Liver (tissue), 9 donors: ENCODE measurements around the gene ADGRB2. TPM values are rescaled to one million over a fixed set of nuclear protein-coding genes. Genes with fewer than 3 reads are reported as not detected.

Experiments
- DNase-seq: peaks from one replicate; pipeline ENCODE4 v3.0.0-alpha.2; 2017; ENCODE audit warnings: low spot score
- H3K27ac ChIP-seq, 2 donors: one replicate each; pipeline ENCODE4 v1.7.0; 2013; ENCODE audit warnings: inconsistent platforms in 2 of 2, low read length in 2 of 2, control low read depth in 1 of 2, low read depth in 1 of 2, mild to moderate bottlenecking in 1 of 2
- H3K27me3 ChIP-seq, 4 donors: one replicate each; pipeline versions ENCODE4 v1.6.1 to v1.7.0; 2013; ENCODE audit warnings: low read length in 3 of 4, inconsistent platforms in 1 of 4, mild to moderate bottlenecking in 1 of 4, moderate library complexity in 1 of 4; ENCODE audit not compliant: control insufficient read depth in 4 of 4, insufficient read depth in 4 of 4
- H3K36me3 ChIP-seq, 4 donors: one replicate each; pipeline versions ENCODE4 v1.6.1 to v1.7.0; 2013; ENCODE audit warnings: low read length in 3 of 4, mild to moderate bottlenecking in 3 of 4, low read depth in 1 of 4, moderate library complexity in 1 of 4; ENCODE audit not compliant: control insufficient read depth in 4 of 4, insufficient read depth in 3 of 4
- H3K4me1 ChIP-seq, 4 donors: one replicate each; pipeline versions ENCODE4 v1.6.1 to v1.7.0; 2013; ENCODE audit warnings: low read length in 3 of 4, mild to moderate bottlenecking in 3 of 4, moderate library complexity in 1 of 4; ENCODE audit not compliant: control insufficient read depth in 4 of 4, insufficient read depth in 4 of 4
- H3K4me3 ChIP-seq, 3 donors: one replicate each; pipeline versions ENCODE4 v1.6.1 to v1.7.0; 2013; ENCODE audit warnings: low read length in 3 of 3, control low read depth in 1 of 3, low read depth in 1 of 3, mild to moderate bottlenecking in 1 of 3
- H3K9ac ChIP-seq, 2 donors: one replicate each; pipeline ENCODE4 v1.7.0; 2013; ENCODE audit warnings: low read length in 2 of 2, mild to moderate bottlenecking in 2 of 2, moderate library complexity in 2 of 2, control low read depth in 1 of 2, low read depth in 1 of 2
- H3K9me3 ChIP-seq, 4 donors: one replicate each; pipeline versions ENCODE4 v1.6.1 to v1.7.0; 2013; ENCODE audit warnings: low read length in 3 of 4; ENCODE audit not compliant: control insufficient read depth in 4 of 4
- CTCF ChIP-seq: fragments of 150-350 bp; IDR thresholded peaks from 2 replicates; pipeline ENCODE4 v1.5.1; 2017; ENCODE audit warnings: improper control_type of control experiment, low read depth, low read length; ENCODE audit not compliant: missing input control
- EGR1 ChIP-seq, 2 donors: IDR thresholded peaks; 2 replicates each; pipeline ENCODE4 v1.6.1; 2016 to 2018; ENCODE audit warnings: antibody characterized with exemption in 2 of 2, low read depth in 2 of 2
- FOXA1 ChIP-seq: IDR thresholded peaks from 2 replicates; pipeline ENCODE4 v1.6.1; 2016; ENCODE audit warnings: antibody characterized with exemption
- FOXA2 ChIP-seq: IDR thresholded peaks from 2 replicates; pipeline ENCODE4 v1.6.1; 2016; ENCODE audit warnings: antibody characterized with exemption
- GABPA ChIP-seq, 2 donors: IDR thresholded peaks in 1 of 2; conservative IDR thresholded peaks in 1 of 2; 2 replicates each; pipeline ENCODE4 v1.6.1; 2016; ENCODE audit warnings: antibody characterized with exemption in 2 of 2, mild to moderate bottlenecking in 1 of 2, moderate library complexity in 1 of 2
- HNF4A ChIP-seq, 2 donors: conservative IDR thresholded peaks; 2 replicates each; pipeline ENCODE4 v1.6.1; 2016; ENCODE audit warnings: antibody characterized with exemption in 2 of 2, mild to moderate bottlenecking in 2 of 2
- HNF4G ChIP-seq: IDR thresholded peaks from 2 replicates; pipeline ENCODE4 v1.6.1; 2016; ENCODE audit warnings: antibody characterized with exemption
- JUND ChIP-seq, 2 donors: IDR thresholded peaks; 2 replicates each; pipeline ENCODE4 v1.6.1; 2016; ENCODE audit warnings: antibody characterized with exemption in 2 of 2
- RAD21 ChIP-seq, 2 donors: IDR thresholded peaks; 2 replicates each; pipeline ENCODE4 v1.6.1; 2016; ENCODE audit warnings: antibody characterized with exemption in 2 of 2, mild to moderate bottlenecking in 2 of 2
- REST ChIP-seq: IDR thresholded peaks from 2 replicates; pipeline ENCODE4 v1.6.1; 2016; ENCODE audit warnings: antibody characterized with exemption, mild to moderate bottlenecking
- RXRA ChIP-seq, 2 donors: IDR thresholded peaks; 2 replicates each; pipeline ENCODE4 v1.6.1; 2017 to 2018; ENCODE audit warnings: antibody characterized with exemption in 2 of 2, mild to moderate bottlenecking in 1 of 2
- SP1 ChIP-seq: IDR thresholded peaks from 2 replicates; pipeline ENCODE4 v1.6.1; 2018; ENCODE audit warnings: antibody characterized with exemption, mild to moderate bottlenecking
- TAF1 ChIP-seq: conservative IDR thresholded peaks from 2 replicates; pipeline ENCODE4 v1.6.1; 2016; ENCODE audit warnings: antibody characterized with exemption, mild to moderate bottlenecking
- YY1 ChIP-seq: IDR thresholded peaks from 2 replicates; pipeline ENCODE4 v1.6.1; 2016; ENCODE audit warnings: antibody characterized with exemption, mild to moderate bottlenecking
- ZBTB33 ChIP-seq: IDR thresholded peaks from 2 replicates; pipeline ENCODE4 v1.6.1; 2016; ENCODE audit warnings: antibody characterized with exemption
- WGBS: extraction: QIAGEN DNeasy Blood & Tissue Kit; methylation state at CpG from one replicate; pipeline ENCODE4 v1.1.7; 2013; 5-methylcytosine and 5-hydroxymethylcytosine counted together
- polyA plus RNA-seq, 2 donors: library from polyadenylated mRNA; stranded (reverse) in 1 of 2; unstranded in 1 of 2; fragments of 200-250 nt in 1 of 2; fragments of >200 nt in 1 of 2; fragmentation: Nextera tagmentation in 1 of 2; extraction: Ambion mirVana in 1 of 2; gene quantifications; one replicate each; pipeline versions ENCODE4 v1.2.1 to v1.2.3, GENCODE V29; 2013 to 2015
- total RNA-seq, 2 donors: library from RNA; depleted of rRNA; stranded (reverse); fragments of >200 nt; gene quantifications; one replicate each; pipeline ENCODE4 v1.2.3, GENCODE V29; 2014
- donor health status: healthy.
- donor health status: healthy.
- donor health status: healthy.
- donor health status: healthy.
- donor health status: healthy.

The ADGRB2 gene
- total and polyA plus RNA-seq, 4 donors = under 0.01 to 0.05 (median 0.05) TPM; not detected in 1

- Histone ChIP-seq H3K4me1 (peaks cover 0 to 11% (median 7%) of the 10 kb centered on the region in 4 donors), H3K4me3 (no peak overlapping the region), H3K9me3 (peaks cover 0 to 3% (median 0%) of the 10 kb centered on the region in 4 donors), H3K27ac (no peak overlapping the region), H3K27me3 (peaks cover 0 to 14% (median 5%) of the 10 kb centered on the region in 4 donors), H3K9ac (no peak overlapping the region), H3K36me3 (no peaks in the 10 kb centered on the region)
- 84% methylated on average over 5 of the region's 5 CpGs for WGBS
- DNase-seq = no peak
- TF ChIP-seq EGR1 (IDR thresholded peaks at IDR 0.05; ENCODE audit: low read depth in 2 of 2) (no peak), HNF4G (no peak), REST (no peak), FOXA2 (no peak), YY1 (no peak), SP1 (no peak), ZBTB33 (no peak), HNF4A (conservative IDR thresholded peaks at IDR 0.05) (no peak), RXRA (IDR thresholded peaks at IDR 0.05) (no peak), CTCF (no peak), JUND (IDR thresholded peaks at IDR 0.05) (no peak), GABPA (IDR thresholded peaks at IDR 0.05 in 1 of 2, conservative IDR thresholded peaks at IDR 0.05 in 1 of 2) (no peak)
These were observed 9.7 kb upstream of the ADGRB2 start for GRCh38 chr1:31773861-31774260.

GRCh38 chr1:31772669-31773248 lies 8.6 kb upstream of the ADGRB2 start:
- Histone ChIP-seq H3K9me3 (peaks cover 0 to 3% (median 0%) of the 10 kb centered on the region in 4 donors), H3K4me3 (no peak overlapping the region), H3K4me1 (peaks cover 0 to 11% (median 7%) of the 10 kb centered on the region in 4 donors), H3K9ac (no peak overlapping the region), H3K27me3 (peaks cover 0 to 14% (median 5%) of the 10 kb centered on the region in 4 donors), H3K36me3 (no peaks in the 10 kb centered on the region), H3K27ac (no peak overlapping the region)
- DNase-seq = no peak
- 14% methylated on average over 49 of the region's 49 CpGs for WGBS
- TF ChIP-seq FOXA2 = no peak
- TF ChIP-seq FOXA1 = no peak
- no peak for TF ChIP-seq ZBTB33
- TF ChIP-seq TAF1 = no peak
- TF ChIP-seq SP1 = no peak
- TF ChIP-seq CTCF = no peak
- TF ChIP-seq RAD21 (IDR thresholded peaks at IDR 0.05) = no peak
- TF ChIP-seq REST = no peak
